NCI-H2081 treated with DMSO at 0.1 percent for 48 hours (cell line): ENCODE measurements around the gene UBL4A.

ENCODE experiments used
- DNase-seq: peaks from one replicate; lab custom pipeline; 2025; lab: John Stamatoyannopoulos, UW

Gene UBL4A

GRCh38 chrX:154481911-154482601 is 4.4 kb downstream of the UBL4A start:
- no peak for DNase-seq

GRCh38 chrX:154481195-154481594 is 5.2 kb downstream of the UBL4A start:
- no peak for DNase-seq

- peak; percentile 5 for DNase-seq
These were observed 7.4 kb downstream of the UBL4A start, which contains the start of gene LAGE3 for GRCh38 chrX:154478728-154479622. TSS of gene LAGE3 (minus strand) at chrX:154479281. CDS start at chrX:154478915, 366 bp downstream.

GRCh38 chrX:154477891-154478477 is 8.4 kb downstream of the UBL4A start:
- no peak for DNase-seq

- DNase-seq: no peak
These were observed 9.6 kb downstream of the UBL4A start for GRCh38 chrX:154476821-154477220.

GRCh38 chrX:154473683-154474082 is 12.7 kb downstream of the UBL4A start:
- no peak for DNase-seq

DNA sequence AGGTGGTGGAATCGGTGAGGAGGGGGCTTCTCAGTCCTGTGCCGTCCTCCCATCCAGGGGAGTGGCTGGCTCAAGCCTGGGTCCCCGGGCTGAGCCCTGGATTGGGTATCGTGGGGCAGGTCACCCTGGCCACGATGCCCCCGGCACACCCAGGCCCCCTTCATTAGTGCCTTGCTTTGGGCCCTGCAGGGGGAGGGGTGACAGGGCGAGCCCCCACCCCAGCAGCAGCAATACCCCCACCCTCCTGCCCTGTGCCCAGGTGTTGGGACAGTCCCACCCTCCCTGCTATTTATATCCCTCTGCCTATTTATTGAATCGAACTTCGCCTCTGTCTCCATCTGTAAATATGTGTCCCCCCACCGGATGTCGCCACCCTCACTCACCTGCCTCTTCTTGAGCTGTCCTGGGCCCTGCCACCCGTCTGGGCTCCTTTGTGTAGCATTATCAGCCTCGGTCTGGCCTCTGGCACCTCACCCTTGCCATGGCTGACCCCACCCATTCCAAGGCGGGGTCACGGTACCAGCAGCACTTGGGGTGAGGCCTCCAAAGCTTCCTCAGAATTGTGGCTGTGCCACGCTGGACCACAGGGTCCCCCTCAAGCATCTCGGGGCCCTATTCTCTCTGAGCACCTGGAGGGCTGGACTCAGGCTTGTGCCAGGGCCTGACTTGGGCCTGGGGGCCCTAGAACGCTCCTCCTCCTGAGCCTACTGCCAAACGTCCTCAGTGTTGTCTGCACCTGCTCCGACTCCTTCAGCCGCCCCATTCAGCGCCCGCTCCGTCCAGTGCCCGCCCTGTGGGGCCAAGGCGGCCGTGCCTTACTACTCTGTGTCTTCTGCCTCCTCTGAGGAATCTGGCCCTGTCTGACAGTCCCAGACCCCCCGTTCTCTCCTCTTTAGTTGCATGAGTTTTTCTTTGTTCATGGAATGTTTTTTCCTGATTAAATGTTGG is 13.5 kb downstream of the UBL4A start:
- DNase-seq: no peak

DNA sequence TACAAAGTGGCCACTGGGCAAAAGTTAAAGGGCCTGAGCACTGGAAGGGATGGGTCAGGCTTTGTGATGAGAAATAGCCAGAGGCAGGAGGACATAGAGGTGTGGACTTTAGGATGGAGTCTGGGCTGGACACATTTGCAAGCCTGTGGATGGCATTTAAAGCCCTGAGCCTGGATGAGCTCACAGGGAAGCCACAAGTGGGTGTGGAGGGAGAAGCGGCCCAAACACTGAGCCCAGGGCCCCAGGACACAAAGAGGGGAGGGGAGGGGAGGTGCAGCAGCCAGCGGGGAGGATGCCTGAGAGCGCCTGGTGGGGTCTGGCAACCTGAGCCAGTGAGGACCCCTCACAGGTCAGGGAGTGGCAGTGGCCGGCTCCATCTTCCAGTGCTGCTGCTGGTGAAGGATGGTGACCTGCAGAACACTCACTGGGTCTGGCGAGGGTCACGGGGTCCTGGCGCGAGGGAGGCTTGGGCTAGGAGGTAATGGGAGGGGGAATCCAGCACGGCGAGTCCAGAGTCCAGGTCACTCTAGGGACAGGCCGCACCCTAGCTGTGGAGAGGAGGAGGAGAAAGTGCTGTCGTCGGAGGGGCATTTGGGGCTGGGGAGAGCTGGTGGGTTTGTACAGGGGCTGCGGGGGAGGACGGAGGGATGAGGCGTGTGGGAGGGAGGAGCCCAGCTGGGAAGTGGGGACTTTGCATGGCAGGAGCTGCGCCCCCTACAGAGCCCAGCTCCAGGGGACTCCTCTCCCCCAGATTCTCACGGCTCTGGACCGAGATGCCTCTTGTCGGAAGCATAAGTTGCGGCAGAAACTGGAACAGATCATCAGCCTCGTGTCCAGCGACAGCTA is 14.4 kb downstream of the UBL4A start:
- no peak for DNase-seq

DNA sequence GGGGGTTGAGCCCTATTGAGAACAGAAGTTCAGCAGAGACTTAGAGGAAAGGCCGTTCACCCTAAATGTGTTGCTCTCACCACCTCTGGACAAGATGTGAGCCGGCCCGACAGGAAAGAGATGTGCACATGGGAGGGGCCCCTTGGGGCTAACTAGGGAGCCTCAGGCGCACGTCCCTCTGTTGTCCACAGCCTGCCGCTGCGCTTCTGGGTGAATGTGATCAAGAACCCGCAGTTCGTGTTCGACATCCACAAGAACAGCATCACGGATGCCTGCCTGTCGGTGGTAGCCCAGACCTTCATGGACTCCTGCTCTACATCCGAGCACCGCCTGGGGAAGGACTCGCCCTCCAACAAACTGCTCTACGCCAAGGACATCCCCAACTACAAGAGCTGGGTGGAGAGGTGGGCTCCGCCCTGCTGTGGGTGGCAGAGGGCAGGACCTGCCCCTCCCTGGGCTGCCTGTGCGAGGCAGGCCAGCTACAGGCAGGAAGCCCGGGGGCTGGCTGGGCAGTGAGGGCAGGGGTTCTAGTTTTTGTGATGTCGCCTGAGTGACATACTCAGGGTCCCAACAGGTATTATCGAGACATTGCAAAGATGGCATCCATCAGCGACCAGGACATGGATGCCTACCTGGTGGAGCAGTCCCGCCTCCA is 15.4 kb downstream of the UBL4A start:
- DNase-seq: no peak

GRCh38 chrX:154470434-154470833 is 16.0 kb downstream of the UBL4A start:
- no peak for DNase-seq

- DNase-seq: no peak
These were observed 16.5 kb downstream of the UBL4A start for GRCh38 chrX:154469880-154470279.

DNA sequence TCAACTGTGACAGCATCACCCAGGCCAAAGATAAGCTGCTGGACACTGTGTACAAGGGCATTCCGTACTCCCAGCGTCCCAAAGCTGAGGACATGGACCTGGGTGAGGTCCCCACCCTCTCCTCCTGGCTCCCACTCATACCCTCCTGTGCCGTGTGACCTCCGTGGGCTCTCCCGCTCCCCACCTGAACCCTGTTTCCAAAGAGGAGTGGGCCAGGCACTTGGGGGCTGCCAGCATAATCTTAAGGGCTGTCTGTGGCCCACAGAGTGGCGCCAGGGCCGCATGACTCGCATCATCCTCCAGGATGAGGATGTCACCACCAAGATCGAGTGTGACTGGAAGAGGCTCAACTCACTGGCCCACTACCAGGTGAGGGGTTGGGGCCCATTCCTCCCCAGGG is 17.3 kb downstream of the UBL4A start:
- DNase-seq: no peak

- no peak for DNase-seq
These were observed 18.2 kb downstream of the UBL4A start for GRCh38 chrX:154468217-154468616.

GRCh38 chrX:154467556-154467955 is 18.9 kb downstream of the UBL4A start:
- DNase-seq: no peak

- no peak for DNase-seq
These were observed 19.5 kb downstream of the UBL4A start for GRCh38 chrX:154466907-154467306.

GRCh38 chrX:154466036-154466435 is 20.4 kb downstream of the UBL4A start:
- DNase-seq: no peak

DNA sequence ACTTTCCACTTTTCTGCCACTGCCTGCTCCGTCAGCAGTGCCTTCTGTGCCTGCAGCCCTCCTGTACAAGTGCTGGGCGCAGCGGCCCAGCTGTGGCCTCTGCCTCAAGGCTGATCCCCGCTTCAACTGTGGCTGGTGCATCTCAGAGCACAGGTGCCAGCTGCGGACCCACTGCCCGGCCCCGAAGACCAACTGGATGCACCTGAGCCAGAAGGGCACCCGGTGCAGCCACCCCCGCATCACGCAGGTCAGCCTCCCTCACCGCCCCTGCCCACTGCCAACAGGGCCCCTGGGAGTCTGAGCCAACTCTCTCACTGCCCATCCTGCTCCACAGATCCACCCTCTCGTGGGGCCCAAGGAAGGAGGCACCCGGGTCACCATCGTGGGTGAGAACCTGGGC is 20.8 kb downstream of the UBL4A start:
- no peak for DNase-seq

DNA sequence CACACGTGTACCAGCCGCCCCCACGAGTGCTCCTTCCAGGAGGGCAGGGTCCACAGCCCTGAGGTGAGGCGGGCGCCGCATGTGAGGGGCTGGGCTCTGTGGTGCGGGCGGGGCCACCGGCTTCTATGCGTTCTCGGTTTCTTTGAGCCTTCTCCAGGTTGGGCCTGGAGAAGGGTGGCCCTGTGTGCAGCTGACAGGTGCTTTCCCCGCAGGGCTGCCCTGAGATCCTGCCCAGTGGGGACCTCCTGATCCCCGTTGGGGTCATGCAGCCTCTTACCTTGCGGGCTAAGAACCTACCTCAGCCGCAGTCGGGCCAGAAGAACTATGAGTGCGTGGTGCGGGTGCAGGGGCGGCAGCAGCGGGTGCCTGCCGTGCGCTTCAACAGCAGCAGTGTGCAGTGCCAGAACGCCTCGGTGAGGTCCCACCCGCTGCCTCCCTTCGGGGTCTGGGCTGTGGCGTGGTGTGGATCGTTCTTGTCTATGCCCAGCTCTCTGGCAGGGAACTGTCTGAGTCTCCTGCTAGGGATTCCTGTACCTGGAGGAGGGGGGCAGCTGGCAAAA is 21.5 kb downstream of the UBL4A start:
- DNase-seq: no peak

- DNase-seq: no peak
These were observed 22.7 kb downstream of the UBL4A start for GRCh38 chrX:154463611-154464220.
